ENCODE measurements around the gene GCNT2.

GCNT2 gene

DNA sequence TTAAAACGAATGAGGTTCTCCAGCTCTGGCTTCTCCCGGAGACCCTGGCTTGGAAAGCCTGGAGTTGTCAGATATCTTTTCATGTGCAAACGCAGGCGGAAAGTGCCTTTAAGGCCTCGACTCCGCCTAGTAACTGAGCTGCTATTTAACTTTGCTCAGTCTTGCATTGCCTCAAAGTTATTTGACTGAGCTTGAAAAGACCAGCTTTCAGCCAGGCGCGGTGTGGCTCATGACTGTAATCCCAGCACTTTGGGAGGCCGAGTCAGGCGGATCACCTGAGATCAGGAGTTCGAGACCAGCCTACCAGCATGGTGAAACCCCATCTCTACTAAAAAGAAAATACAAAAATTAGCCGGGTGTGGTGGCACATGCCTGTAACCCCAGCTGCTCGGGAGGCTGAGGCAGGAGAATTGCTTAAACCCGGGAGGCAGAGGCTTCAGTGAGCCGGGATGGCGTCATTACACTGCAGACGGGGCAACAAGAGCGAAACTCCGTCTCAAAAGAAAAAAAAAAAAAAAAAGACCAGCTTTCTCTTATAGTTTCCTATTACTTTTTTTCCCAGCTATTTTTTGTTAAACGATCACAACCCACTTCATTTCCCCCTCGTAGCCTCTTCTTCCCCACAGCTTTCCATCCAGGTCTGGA lies 1.9 kb downstream of the GCNT2 start:
- DNase-seq (no peak), ATAC-seq (ENCODE audit: insufficient read depth, low read depth) (no peak)
- H3K27me3 ChIP-seq (ENCODE audit: insufficient read depth, low read length, poor library complexity) = no peaks in the 10 kb centered on the region
- H4K20me1 ChIP-seq (ENCODE audit: insufficient read depth, low read length) = no peaks in the 10 kb centered on the region
- H3K4me1 ChIP-seq (ENCODE audit: insufficient read depth, low read length) = peaks cover 12% of the 10 kb centered on the region
- no peak overlapping the region for H3K9ac ChIP-seq (ENCODE audit: low read depth, low read length)
- H3K4me2 ChIP-seq (ENCODE audit: insufficient read depth, low read length) = no peak overlapping the region
- no peak overlapping the region for H3K4me3 ChIP-seq (ENCODE audit: low read depth in 1 of 2, low read length in 2 of 2)
- H3K79me2 ChIP-seq (ENCODE audit: insufficient read depth, low read length) = no peaks in the 10 kb centered on the region
- H3K36me3 ChIP-seq (ENCODE audit: insufficient read depth, low read length) = no peaks in the 10 kb centered on the region
- no peak overlapping the region for H2AFZ ChIP-seq (ENCODE audit: low read depth, low read length)
- H3K9me3 ChIP-seq (ENCODE audit: insufficient read depth, low read length, severe bottlenecking) = no peaks in the 10 kb centered on the region
- H3K27ac ChIP-seq (ENCODE audit: low read length) = no peak overlapping the region
- TF ChIP-seq, protein P1, sequence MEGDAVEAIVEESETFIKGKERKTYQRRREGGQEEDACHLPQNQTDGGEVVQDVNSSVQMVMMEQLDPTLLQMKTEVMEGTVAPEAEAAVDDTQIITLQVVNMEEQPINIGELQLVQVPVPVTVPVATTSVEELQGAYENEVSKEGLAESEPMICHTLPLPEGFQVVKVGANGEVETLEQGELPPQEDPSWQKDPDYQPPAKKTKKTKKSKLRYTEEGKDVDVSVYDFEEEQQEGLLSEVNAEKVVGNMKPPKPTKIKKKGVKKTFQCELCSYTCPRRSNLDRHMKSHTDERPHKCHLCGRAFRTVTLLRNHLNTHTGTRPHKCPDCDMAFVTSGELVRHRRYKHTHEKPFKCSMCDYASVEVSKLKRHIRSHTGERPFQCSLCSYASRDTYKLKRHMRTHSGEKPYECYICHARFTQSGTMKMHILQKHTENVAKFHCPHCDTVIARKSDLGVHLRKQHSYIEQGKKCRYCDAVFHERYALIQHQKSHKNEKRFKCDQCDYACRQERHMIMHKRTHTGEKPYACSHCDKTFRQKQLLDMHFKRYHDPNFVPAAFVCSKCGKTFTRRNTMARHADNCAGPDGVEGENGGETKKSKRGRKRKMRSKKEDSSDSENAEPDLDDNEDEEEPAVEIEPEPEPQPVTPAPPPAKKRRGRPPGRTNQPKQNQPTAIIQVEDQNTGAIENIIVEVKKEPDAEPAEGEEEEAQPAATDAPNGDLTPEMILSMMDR (IDR thresholded peaks at IDR 0.05; ENCODE audit: borderline replicate concordance, extremely low read depth, low read length, poor library complexity, severe bottlenecking) = no peak
- TF ChIP-seq EZH2 (IDR thresholded peaks at IDR 0.05; ENCODE audit: borderline replicate concordance, low read depth, low read length, severe bottlenecking) = no peak

DNA sequence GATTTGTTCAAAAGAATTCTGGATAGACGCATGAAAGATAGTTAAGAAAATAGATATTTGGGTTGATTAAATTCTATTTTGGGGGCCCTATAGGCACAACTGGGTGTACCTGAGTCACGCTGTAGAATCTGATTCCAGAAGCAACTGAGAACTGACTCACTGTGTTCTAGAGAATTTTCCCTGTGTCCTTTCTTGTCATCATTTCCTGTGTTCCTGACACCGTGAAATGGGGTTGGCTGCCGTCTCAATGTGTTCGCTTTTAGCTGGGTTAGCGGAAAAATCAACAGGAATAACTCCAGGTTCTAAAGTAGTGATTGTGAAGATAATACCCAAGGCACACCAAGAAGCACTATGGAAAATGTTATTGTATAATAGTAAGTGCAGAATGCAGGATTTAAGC lies 5.0 kb downstream of the GCNT2 start:
- no peak for ATAC-seq (ENCODE audit: insufficient read depth, low read depth)
- no peak overlapping the region for H2AFZ ChIP-seq (ENCODE audit: low read depth, low read length)
- H3K79me2 ChIP-seq (ENCODE audit: insufficient read depth, low read length) = peaks cover 8% of the 10 kb centered on the region; the same call in 1 of the 2 replicates
- H3K4me1 ChIP-seq (ENCODE audit: insufficient read depth, low read length) = peaks cover 34% of the 10 kb centered on the region
- DNase-seq = no peak
- H3K27ac ChIP-seq (ENCODE audit: low read length) = no peak overlapping the region
- no peaks in the 10 kb centered on the region for H3K27me3 ChIP-seq (ENCODE audit: insufficient read depth, low read length, poor library complexity)
- H3K4me3 ChIP-seq (ENCODE audit: low read depth in 1 of 2, low read length in 2 of 2) = no peak overlapping the region
- H3K9ac ChIP-seq (ENCODE audit: low read depth, low read length) = no peak overlapping the region
- H4K20me1 ChIP-seq (ENCODE audit: insufficient read depth, low read length) = no peaks in the 10 kb centered on the region
- TF ChIP-seq, protein P1 (IDR thresholded peaks at IDR 0.05; ENCODE audit: borderline replicate concordance, extremely low read depth, low read length, poor library complexity, severe bottlenecking) = no peak
- no peak for TF ChIP-seq EZH2 (IDR thresholded peaks at IDR 0.05; ENCODE audit: borderline replicate concordance, low read depth, low read length, severe bottlenecking)
- no peaks in the 10 kb centered on the region for H3K36me3 ChIP-seq (ENCODE audit: insufficient read depth, low read length)
- H3K9me3 ChIP-seq (ENCODE audit: insufficient read depth, low read length, severe bottlenecking) = no peaks in the 10 kb centered on the region
- H3K4me2 ChIP-seq (ENCODE audit: insufficient read depth, low read length) = no peak overlapping the region

DNA sequence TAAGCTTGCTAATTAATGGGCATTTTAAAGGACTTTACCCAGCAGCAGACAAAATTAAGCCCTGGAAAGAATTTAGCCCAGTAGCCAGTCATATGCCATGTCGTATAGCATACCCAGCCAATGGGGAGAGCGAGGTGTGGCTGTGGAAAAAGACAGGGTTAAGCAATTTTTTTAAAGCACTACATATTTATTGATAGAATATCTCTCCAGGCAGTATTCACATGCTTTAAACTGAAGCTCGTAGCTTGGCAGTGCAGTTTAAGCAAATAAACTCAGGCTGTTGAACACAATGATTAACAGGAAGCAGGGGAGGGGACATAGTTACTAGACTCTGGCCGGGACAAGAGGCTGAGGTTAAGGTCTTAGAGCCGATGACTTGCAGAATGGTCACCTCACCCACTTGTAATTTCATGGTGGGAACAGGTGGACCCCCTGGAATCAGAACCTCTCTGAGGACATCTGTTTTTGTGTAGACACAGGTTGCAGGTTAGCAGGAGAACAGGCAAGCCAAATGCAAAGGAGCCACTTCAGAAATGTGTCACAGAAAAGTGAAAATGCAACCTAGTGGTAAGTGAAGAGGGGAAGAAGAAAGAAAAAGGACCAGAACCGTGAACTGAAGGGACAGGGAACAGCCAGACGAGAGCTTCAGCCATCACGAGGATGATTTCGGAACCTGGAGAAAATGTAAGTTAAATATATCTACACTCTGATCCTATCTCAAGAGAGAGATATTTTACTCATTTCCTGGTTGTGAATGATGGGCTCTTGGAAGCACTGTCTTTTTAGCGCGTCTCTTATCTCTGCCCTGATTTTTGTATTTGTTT lies 7.2 kb downstream of the GCNT2 start:
- TF ChIP-seq, protein P1 (IDR thresholded peaks at IDR 0.05; ENCODE audit: borderline replicate concordance, extremely low read depth, low read length, poor library complexity, severe bottlenecking) = no peak
- no peak for TF ChIP-seq EZH2 (IDR thresholded peaks at IDR 0.05; ENCODE audit: borderline replicate concordance, low read depth, low read length, severe bottlenecking)
- Histone ChIP-seq H4K20me1 (ENCODE audit: insufficient read depth, low read length) (no peaks in the 10 kb centered on the region), H3K79me2 (ENCODE audit: insufficient read depth, low read length) (peaks cover 17% of the 10 kb centered on the region), H3K27me3 (ENCODE audit: insufficient read depth, low read length, poor library complexity) (no peaks in the 10 kb centered on the region), H3K9ac (ENCODE audit: low read depth, low read length) (peak overlapping the region; percentile 58), H3K27ac (ENCODE audit: low read length) (peak overlapping the region; percentile 79), H3K4me2 (ENCODE audit: insufficient read depth, low read length) (peak overlapping the region; percentile 77), H3K9me3 (ENCODE audit: insufficient read depth, low read length, severe bottlenecking) (no peaks in the 10 kb centered on the region), H3K36me3 (ENCODE audit: insufficient read depth, low read length) (no peaks in the 10 kb centered on the region), H2AFZ (ENCODE audit: low read depth, low read length) (peak overlapping the region; percentile 74), H3K4me3 (ENCODE audit: low read depth in 1 of 2, low read length in 2 of 2) (peak overlapping the region; percentile 25 to 58; a peak in 3 of 4 replicates), H3K4me1 (ENCODE audit: insufficient read depth, low read length) (peaks cover 56% of the 10 kb centered on the region)
- peak; percentile 35 for DNase-seq
- ATAC-seq (ENCODE audit: insufficient read depth, low read depth) = peak; percentile 66

Measured in DND-41 (cell line).